Measurements from ENCODE around the gene TNS1. TPM values are rescaled to one million over a fixed set of nuclear protein-coding genes. Genes with fewer than 3 reads are reported as not detected.
A peak's percentile ranks its signal among the peaks of the same experiment; 100 is the strongest.

Gene TNS1
- total and polyA plus RNA-seq, 2 experiments from 2014 or later = 16.2 to 27.6 TPM

DNA sequence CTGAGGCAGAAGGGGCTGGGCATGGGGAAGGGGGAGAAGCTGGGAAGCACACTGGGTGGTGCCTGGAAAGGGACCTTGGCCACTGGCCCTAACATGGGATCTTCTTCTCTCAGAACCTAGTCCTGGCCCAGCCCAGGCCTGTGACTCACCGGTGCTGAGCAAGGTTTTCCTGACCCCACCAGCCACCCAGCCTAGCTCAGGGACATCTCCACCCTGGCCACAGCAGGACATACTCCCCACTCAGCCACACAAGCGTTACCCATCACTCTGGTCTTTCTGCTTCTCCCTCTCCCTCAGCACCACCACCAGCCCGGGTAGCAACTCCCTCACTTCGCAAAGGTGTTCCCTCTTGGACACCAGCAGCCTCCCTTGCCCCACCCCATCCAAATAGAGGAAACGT lies 22.8 kb downstream of the TNS1 start:
- H3K79me2 ChIP-seq = peaks cover 9% of the 10 kb centered on the region
- WGBS (ENCODE audit: low lambda C conversion rate, missing lambda C conversion rate) = 80% methylated on average over 5 of the region's 5 CpGs
- no peaks in the 10 kb centered on the region for H3K36me3 ChIP-seq (replicated peaks; ENCODE audit: insufficient read depth, low read depth)
- H3K27me3 ChIP-seq = no peaks in the 10 kb centered on the region
- H3K4me1 ChIP-seq (ENCODE audit: insufficient read depth) = peaks cover 21% of the 10 kb centered on the region
- TF ChIP-seq EZH2 (IDR thresholded peaks at IDR 0.05; ENCODE audit: borderline replicate concordance) (no peak), EZH2phosphoT487 (IDR thresholded peaks at IDR 0.05; ENCODE audit: low read depth, severe bottlenecking, unreplicated experiment) (no peak)
- TF ChIP-seq, protein P1, sequence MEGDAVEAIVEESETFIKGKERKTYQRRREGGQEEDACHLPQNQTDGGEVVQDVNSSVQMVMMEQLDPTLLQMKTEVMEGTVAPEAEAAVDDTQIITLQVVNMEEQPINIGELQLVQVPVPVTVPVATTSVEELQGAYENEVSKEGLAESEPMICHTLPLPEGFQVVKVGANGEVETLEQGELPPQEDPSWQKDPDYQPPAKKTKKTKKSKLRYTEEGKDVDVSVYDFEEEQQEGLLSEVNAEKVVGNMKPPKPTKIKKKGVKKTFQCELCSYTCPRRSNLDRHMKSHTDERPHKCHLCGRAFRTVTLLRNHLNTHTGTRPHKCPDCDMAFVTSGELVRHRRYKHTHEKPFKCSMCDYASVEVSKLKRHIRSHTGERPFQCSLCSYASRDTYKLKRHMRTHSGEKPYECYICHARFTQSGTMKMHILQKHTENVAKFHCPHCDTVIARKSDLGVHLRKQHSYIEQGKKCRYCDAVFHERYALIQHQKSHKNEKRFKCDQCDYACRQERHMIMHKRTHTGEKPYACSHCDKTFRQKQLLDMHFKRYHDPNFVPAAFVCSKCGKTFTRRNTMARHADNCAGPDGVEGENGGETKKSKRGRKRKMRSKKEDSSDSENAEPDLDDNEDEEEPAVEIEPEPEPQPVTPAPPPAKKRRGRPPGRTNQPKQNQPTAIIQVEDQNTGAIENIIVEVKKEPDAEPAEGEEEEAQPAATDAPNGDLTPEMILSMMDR (IDR thresholded peaks at IDR 0.05; ENCODE audit: poor library complexity) = no peak
- H3K9me2 ChIP-seq (replicated peaks; ENCODE audit: insufficient read depth) = no peaks in the 10 kb centered on the region
- H2AFZ ChIP-seq = no peak overlapping the region
- H3K9me3 ChIP-seq (ENCODE audit: low read depth) = no peaks in the 10 kb centered on the region
- no peak overlapping the region for H3K27ac ChIP-seq
- no peak for DNase-seq (ENCODE audit: low spot score)
- H3K4me3 ChIP-seq = no peak overlapping the region
- peak overlapping the region; percentile 96 for H3K4me2 ChIP-seq
- no peaks in the 10 kb centered on the region for H4K20me1 ChIP-seq (ENCODE audit: insufficient read depth, poor library complexity, severe bottlenecking)

DNA sequence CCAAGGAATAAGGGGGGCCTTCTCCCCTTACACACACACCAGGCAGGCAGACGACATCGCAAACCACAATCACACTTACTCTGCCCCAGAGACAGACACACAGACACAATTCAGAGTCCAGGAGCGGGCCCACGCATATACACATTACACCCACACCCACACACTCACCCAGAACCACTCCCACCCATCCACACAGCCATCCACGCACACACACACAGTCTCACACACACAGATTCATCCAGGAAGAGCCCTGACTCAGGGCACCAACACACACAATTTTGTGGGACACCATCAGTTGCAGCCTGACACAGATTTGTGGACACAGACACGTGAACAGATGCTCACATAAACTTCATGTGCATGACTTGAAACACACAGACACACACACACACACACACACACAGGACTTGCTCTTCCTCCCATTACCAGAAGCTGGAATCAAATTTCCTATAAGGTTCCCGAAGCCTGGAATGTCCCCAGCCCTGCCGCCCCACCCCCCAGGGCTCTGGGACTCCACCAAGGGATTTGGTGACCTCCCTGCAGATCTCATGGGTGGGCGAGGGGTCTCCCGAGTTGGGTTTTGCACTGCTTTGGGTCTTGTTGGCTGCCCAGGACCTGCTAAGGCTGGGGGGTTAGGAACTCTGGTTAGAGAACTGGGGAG lies 23.5 kb downstream of the TNS1 start:
- peak overlapping the region; percentile 34 for H2AFZ ChIP-seq
- H3K4me2 ChIP-seq = peak overlapping the region; percentile 96
- no peaks in the 10 kb centered on the region for H3K27me3 ChIP-seq
- no peak for DNase-seq (ENCODE audit: low spot score)
- peak overlapping the region; percentile 36 for H3K27ac ChIP-seq
- H3K9me2 ChIP-seq (replicated peaks; ENCODE audit: insufficient read depth) = no peaks in the 10 kb centered on the region
- H3K79me2 ChIP-seq = peaks cover 9% of the 10 kb centered on the region
- H3K4me1 ChIP-seq (ENCODE audit: insufficient read depth) = peaks cover 21% of the 10 kb centered on the region
- TF ChIP-seq EZH2phosphoT487 (IDR thresholded peaks at IDR 0.05; ENCODE audit: low read depth, severe bottlenecking, unreplicated experiment) (no peak), EZH2 (IDR thresholded peaks at IDR 0.05; ENCODE audit: borderline replicate concordance) (no peak)
- TF ChIP-seq, protein P1 (IDR thresholded peaks at IDR 0.05; ENCODE audit: poor library complexity) = no peak
- WGBS (ENCODE audit: low lambda C conversion rate, missing lambda C conversion rate) = 29% methylated on average over 10 of the region's 10 CpGs
- no peaks in the 10 kb centered on the region for H4K20me1 ChIP-seq (ENCODE audit: insufficient read depth, poor library complexity, severe bottlenecking)
- no peaks in the 10 kb centered on the region for H3K36me3 ChIP-seq (replicated peaks; ENCODE audit: insufficient read depth, low read depth)
- no peaks in the 10 kb centered on the region for H3K9me3 ChIP-seq (ENCODE audit: low read depth)
- peak overlapping the region; percentile 31 for H3K4me3 ChIP-seq

DNA sequence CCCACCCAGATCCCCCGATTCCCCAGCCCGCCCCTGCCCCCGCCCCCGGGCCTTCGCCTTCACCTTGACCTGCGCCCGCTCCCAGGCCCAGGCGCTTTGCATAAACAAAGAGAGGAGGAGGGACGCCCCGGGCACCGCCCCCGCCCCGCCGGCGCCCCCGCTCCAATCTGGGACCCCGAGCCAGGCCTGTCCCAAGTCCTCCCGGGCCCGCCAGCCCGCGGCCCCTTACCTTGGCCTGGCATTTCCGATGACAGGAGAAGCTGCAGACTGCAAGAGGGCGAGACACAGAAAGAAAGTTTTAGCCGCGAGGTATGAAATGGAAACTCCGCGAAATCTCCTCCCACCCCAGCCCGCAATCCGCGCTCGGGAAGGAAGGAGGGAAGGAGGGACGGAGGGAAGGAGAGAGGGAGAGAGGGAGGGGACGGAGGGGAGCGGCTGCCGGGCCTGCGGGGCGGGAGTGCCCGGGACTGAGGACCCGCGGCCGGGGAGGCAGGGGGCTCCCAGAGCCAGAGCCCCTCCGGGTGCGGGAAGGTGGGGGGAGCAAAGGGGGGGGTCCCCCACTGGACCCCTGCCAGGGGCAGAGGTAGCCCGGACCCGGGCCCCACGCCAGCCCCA lies 24.2 kb downstream of the TNS1 start:
- 1% methylated on average over 23 of the region's 46 CpGs for WGBS (ENCODE audit: low lambda C conversion rate, missing lambda C conversion rate)
- Histone ChIP-seq H3K9me2 (replicated peaks; ENCODE audit: insufficient read depth) (no peaks in the 10 kb centered on the region), H3K9me3 (ENCODE audit: low read depth) (no peaks in the 10 kb centered on the region), H3K4me2 (peak overlapping the region; percentile 96), H3K4me3 (peak overlapping the region; percentile 31), H4K20me1 (ENCODE audit: insufficient read depth, poor library complexity, severe bottlenecking) (no peaks in the 10 kb centered on the region), H3K79me2 (peaks cover 9% of the 10 kb centered on the region), H3K27me3 (no peaks in the 10 kb centered on the region), H3K27ac (peak overlapping the region; percentile 36), H3K4me1 (ENCODE audit: insufficient read depth) (peaks cover 21% of the 10 kb centered on the region), H3K36me3 (replicated peaks; ENCODE audit: insufficient read depth, low read depth) (no peaks in the 10 kb centered on the region), H2AFZ (peak overlapping the region; percentile 34)
- peak; percentile 66 for DNase-seq (ENCODE audit: low spot score)
- no peak for TF ChIP-seq EZH2 (IDR thresholded peaks at IDR 0.05; ENCODE audit: borderline replicate concordance)
- no peak for TF ChIP-seq EZH2phosphoT487 (IDR thresholded peaks at IDR 0.05; ENCODE audit: low read depth, severe bottlenecking, unreplicated experiment)
- TF ChIP-seq, protein P1 (IDR thresholded peaks at IDR 0.05; ENCODE audit: poor library complexity) = no peak

Data from hepatocyte (in vitro differentiated cells).